CD4-positive, alpha-beta T cell (primary cell): ENCODE data around the gene PTGER3. TPM values are rescaled to one million over a fixed set of nuclear protein-coding genes. Genes with fewer than 3 reads are reported as not detected.

ENCODE experiments used
- ATAC-seq: fragments of 200-7000 bp; cut with Tn5 transposase; one replicate; pipeline ENCODE4 v1.10.0; 2022; ENCODE audit warnings: mild to moderate bottlenecking; ENCODE audit not compliant: poor library complexity
- CTCF ChIA-PET: fragments of 350-600 bp; sonication (Branson Sonifier 250); formaldehyde crosslinking; loops from one replicate; lab custom pipeline; 2021; ENCODE audit warnings: antibody characterized with exemption, inconsistent platforms; lab: Charles Lee
- POLR2A ChIA-PET: fragments of 350-600 bp; sonication (Branson Sonifier 250); formaldehyde crosslinking; loops from one replicate; lab custom pipeline; 2021; ENCODE audit warnings: antibody characterized with exemption, inconsistent platforms; lab: Charles Lee
- DNase-seq, 14 experiments: peaks; one replicate each; pipeline ENCODE4 v3.0.0-alpha.2; 2013 to 2020; ENCODE audit warnings: mixed read lengths in 2 of 14
- H3K27ac ChIP-seq, 2 donors: one replicate each; pipeline versions ENCODE4 v1.5.1 to v1.7.0; 2013; ENCODE audit warnings: low read length in 2 of 2, low read depth in 1 of 2, mild to moderate bottlenecking in 1 of 2
- H3K27me3 ChIP-seq, 2 experiments: 1 replicate in 1 of 2; 2 replicates in 1 of 2; pipeline versions ENCODE4 v1.6.1 to v1.7.0; 2013; ENCODE audit warnings: low read length in 2 of 2, control low read depth in 1 of 2, mild to moderate bottlenecking in 1 of 2, moderate library complexity in 1 of 2; ENCODE audit not compliant: insufficient read depth in 2 of 2, control insufficient read depth in 1 of 2
- H3K36me3 ChIP-seq: one replicate; pipeline ENCODE4 v1.6.1; 2013; ENCODE audit warnings: low read length, control low read depth; ENCODE audit not compliant: insufficient read depth
- H3K4me1 ChIP-seq: one replicate; pipeline ENCODE4 v1.6.1; 2013; ENCODE audit warnings: low read length, control low read depth; ENCODE audit not compliant: insufficient read depth
- H3K4me3 ChIP-seq: one replicate; pipeline ENCODE4 v1.5.1; 2013; ENCODE audit warnings: mild to moderate bottlenecking, low read length, moderate library complexity
- H3K9me3 ChIP-seq, 2 experiments: 1 replicate in 1 of 2; 2 replicates in 1 of 2; pipeline versions ENCODE4 v1.6.1 to v1.7.0; 2013; ENCODE audit warnings: low read length in 2 of 2, mild to moderate bottlenecking in 2 of 2, control low read depth in 1 of 2, moderate library complexity in 1 of 2; ENCODE audit not compliant: control insufficient read depth in 1 of 2, insufficient read depth in 1 of 2
- H3K27ac Mint-ChIP-seq: one replicate; pipeline ENCODE4 v1.8.0; 2020; ENCODE audit warnings: mixed read lengths
- H3K27me3 Mint-ChIP-seq: one replicate; pipeline ENCODE4 v1.8.0; 2021; ENCODE audit warnings: mixed read lengths
- H3K36me3 Mint-ChIP-seq: one replicate; pipeline ENCODE4 v1.8.0; 2021; ENCODE audit warnings: low read depth, mixed read lengths
- H3K4me1 Mint-ChIP-seq: one replicate; pipeline ENCODE4 v1.8.0; 2021; ENCODE audit warnings: low read depth, mixed read lengths
- H3K4me3 Mint-ChIP-seq: one replicate; pipeline ENCODE4 v1.8.0; 2020; ENCODE audit warnings: mild to moderate bottlenecking, mixed read lengths
- H3K9me3 Mint-ChIP-seq: one replicate; pipeline ENCODE4 v1.8.0; 2020; ENCODE audit warnings: mixed read lengths
- CTCF ChIP-seq: fragments of 200-600 bp; IDR thresholded peaks from one replicate; pipeline ENCODE4 v1.8.0; 2022; ENCODE audit warnings: antibody characterized with exemption, mild to moderate bottlenecking
- intact Hi-C, 2 experiments: fragments of 100-400 bp; cut with DNase I in 1 of 2; cut with micrococcal nuclease in 1 of 2; formaldehyde crosslinking; loops; one replicate each; pipeline versions ENCODE4 v1.15.1 to v1.9.0; 2023 to 2025; cut with DNase I, micrococcal nuclease
- total RNA-seq, 174 experiments: library from RNA in 2 of 174; stranded (reverse) in 2 of 174; gene quantifications; one replicate each; pipeline ENCODE4 v1.2.3 and lab custom pipeline; 2021 to 2026

The PTGER3 gene
- total RNA-seq, 2 experiments from 2014 or later, result not detected

GRCh38 chr1:70963374-70963773, 84.2 kb downstream of the PTGER3 start:
- H3K4me3 Mint-ChIP-seq, result no peak overlapping the region
- no peaks in the 10 kb centered on the region for H3K36me3 Mint-ChIP-seq
- no peak overlapping the region for H3K27ac Mint-ChIP-seq
- H3K36me3 ChIP-seq, result no peaks in the 10 kb centered on the region
- peaks cover 0 to 6% of the 10 kb centered on the region in 2 experiments for H3K9me3 ChIP-seq
- TF ChIP-seq CTCF, result no peak
- no peaks in the 10 kb centered on the region for H3K9me3 Mint-ChIP-seq
- H3K27me3 ChIP-seq, result no peaks in the 10 kb centered on the region
- no peak overlapping the region for H3K4me3 ChIP-seq
- no peaks in the 10 kb centered on the region for H3K4me1 ChIP-seq
- no peaks in the 10 kb centered on the region for H3K4me1 Mint-ChIP-seq
- ATAC-seq, result no peak
- intact Hi-C loops, result no loop called here
- H3K27ac ChIP-seq, result no peak overlapping the region
- H3K27me3 Mint-ChIP-seq, result no peaks in the 10 kb centered on the region
- POLR2A ChIA-PET, result no interaction called here
- DNase-seq, result no peak
- CTCF ChIA-PET, result no interaction called here

- no peak overlapping the region for H3K27ac Mint-ChIP-seq
- H3K4me1 ChIP-seq, result no peaks in the 10 kb centered on the region
- DNase-seq (no peak), ATAC-seq (no peak)
- no peaks in the 10 kb centered on the region for H3K27me3 Mint-ChIP-seq
- no peaks in the 10 kb centered on the region for H3K36me3 ChIP-seq
- H3K4me1 Mint-ChIP-seq, result no peaks in the 10 kb centered on the region
- no peaks in the 10 kb centered on the region for H3K27me3 ChIP-seq
- H3K27ac ChIP-seq, result no peak overlapping the region
- intact Hi-C loops, result no loop called here
- H3K4me3 Mint-ChIP-seq, result no peak overlapping the region
- CTCF ChIA-PET, result no interaction called here
- POLR2A ChIA-PET, result no interaction called here
- H3K4me3 ChIP-seq, result no peak overlapping the region
- TF ChIP-seq CTCF, result no peak
- H3K9me3 Mint-ChIP-seq, result no peaks in the 10 kb centered on the region
- peaks cover 0 to 6% of the 10 kb centered on the region in 2 experiments for H3K9me3 ChIP-seq
- no peaks in the 10 kb centered on the region for H3K36me3 Mint-ChIP-seq
These were observed 86.1 kb downstream of the PTGER3 start for GRCh38 chr1:70961374-70961975.

- CTCF ChIA-PET, result no interaction called here
- POLR2A ChIA-PET, result no interaction called here
- Mint-ChIP-seq H3K4me1 (no peaks in the 10 kb centered on the region), H3K36me3 (no peaks in the 10 kb centered on the region), H3K27me3 (no peaks in the 10 kb centered on the region), H3K27ac (no peak overlapping the region), H3K4me3 (no peak overlapping the region), H3K9me3 (no peaks in the 10 kb centered on the region)
- no peaks in the 10 kb centered on the region for H3K27me3 ChIP-seq
- no peaks in the 10 kb centered on the region for H3K4me1 ChIP-seq
- DNase-seq (no peak), ATAC-seq (no peak)
- no peaks in the 10 kb centered on the region for H3K9me3 ChIP-seq
- no peak for TF ChIP-seq CTCF
- no peak overlapping the region for H3K4me3 ChIP-seq
- intact Hi-C loops, result no loop called here
- no peaks in the 10 kb centered on the region for H3K36me3 ChIP-seq
- H3K27ac ChIP-seq, result no peak overlapping the region
These were observed 99.1 kb downstream of the PTGER3 start for GRCh38 chr1:70948396-70949017.
